ENCODE data around the gene SLC34A1. TPM values are rescaled to one million over a fixed set of nuclear protein-coding genes. Genes with fewer than 3 reads are reported as not detected.
A peak's percentile ranks its signal among the peaks of the same experiment; 100 is the strongest.
"Not testable (repeated sequence)": the region's sequence is repeated elsewhere in the genome, so short reads cannot be mapped to it uniquely, and the experiment has no call there.

Gene SLC34A1
- polyA plus RNA-seq, 3 donors = not detected

DNA sequence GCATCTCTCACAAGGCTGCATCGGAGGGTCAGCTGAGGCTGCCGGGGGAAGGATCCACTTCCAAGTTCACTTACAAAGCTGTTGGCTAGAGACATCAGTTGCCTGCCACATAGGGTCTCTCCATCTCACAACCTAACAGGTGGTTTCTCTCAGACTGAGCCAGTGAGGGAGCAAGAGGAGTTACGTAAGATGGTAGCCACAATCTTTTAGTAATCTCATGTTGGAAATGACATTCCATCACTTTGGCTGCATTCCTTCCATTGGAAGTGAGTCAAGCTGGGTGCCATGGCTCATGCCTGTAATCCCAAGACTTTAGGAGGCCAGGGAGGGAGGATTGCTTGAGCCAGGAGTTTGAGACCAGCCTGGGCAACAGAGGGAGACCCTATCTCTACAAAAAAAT, 34.8 kb downstream of the SLC34A1 start:
- TF ChIP-seq, protein P1, sequence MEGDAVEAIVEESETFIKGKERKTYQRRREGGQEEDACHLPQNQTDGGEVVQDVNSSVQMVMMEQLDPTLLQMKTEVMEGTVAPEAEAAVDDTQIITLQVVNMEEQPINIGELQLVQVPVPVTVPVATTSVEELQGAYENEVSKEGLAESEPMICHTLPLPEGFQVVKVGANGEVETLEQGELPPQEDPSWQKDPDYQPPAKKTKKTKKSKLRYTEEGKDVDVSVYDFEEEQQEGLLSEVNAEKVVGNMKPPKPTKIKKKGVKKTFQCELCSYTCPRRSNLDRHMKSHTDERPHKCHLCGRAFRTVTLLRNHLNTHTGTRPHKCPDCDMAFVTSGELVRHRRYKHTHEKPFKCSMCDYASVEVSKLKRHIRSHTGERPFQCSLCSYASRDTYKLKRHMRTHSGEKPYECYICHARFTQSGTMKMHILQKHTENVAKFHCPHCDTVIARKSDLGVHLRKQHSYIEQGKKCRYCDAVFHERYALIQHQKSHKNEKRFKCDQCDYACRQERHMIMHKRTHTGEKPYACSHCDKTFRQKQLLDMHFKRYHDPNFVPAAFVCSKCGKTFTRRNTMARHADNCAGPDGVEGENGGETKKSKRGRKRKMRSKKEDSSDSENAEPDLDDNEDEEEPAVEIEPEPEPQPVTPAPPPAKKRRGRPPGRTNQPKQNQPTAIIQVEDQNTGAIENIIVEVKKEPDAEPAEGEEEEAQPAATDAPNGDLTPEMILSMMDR (IDR thresholded peaks at IDR 0.05) = no peak
- Mint-ChIP-seq H3K27me3 (ENCODE audit: low read depth in 3 of 3) (no peaks in the 10 kb centered on the region), H3K4me3 (no peak overlapping the region), H3K27ac (peak overlapping the region; percentile 63 to 95 (median 90)), H3K36me3 (no peaks in the 10 kb centered on the region), H3K9me3 (peaks cover 0 to 4% (median 0%) of the 10 kb centered on the region in 7 donors), H3K4me1 (peaks cover 55% of the 10 kb centered on the region)
- peak overlapping the region; percentile 68 to 72 for H3K27ac ChIP-seq (ENCODE audit: low read depth in 1 of 2, low read length in 2 of 2)
- no peak overlapping the region for H2AFZ ChIP-seq (ENCODE audit: insufficient read depth, low read depth, low read length, poor library complexity, severe bottlenecking)
- 83% methylated on average over 1 of the region's 3 CpGs for WGBS (ENCODE audit: insufficient coverage)
- no peak overlapping the region for H3K4me2 ChIP-seq (replicated peaks; ENCODE audit: extremely low read depth, low read length, poor library complexity, severe bottlenecking)
- DNase-seq = peak in 1 of 3 donors; percentile 37
- intact Hi-C loops (cut with micrococcal nuclease) = loop anchor here in 1 of 2 donors (2.0 kb wide), 1 partner anchor 14 kb away; no protein-coding TSS in a partner anchor
- H3K9ac ChIP-seq (ENCODE audit: insufficient read depth, low read length, poor library complexity, severe bottlenecking) = no peak overlapping the region
- H3K36me3 ChIP-seq (replicated peaks in 1 of 2; ENCODE audit: control insufficient read depth in 1 of 2, insufficient read depth in 2 of 2, low read length in 2 of 2) = no peaks in the 10 kb centered on the region
- H3K4me3 ChIP-seq (replicated peaks in 1 of 3; ENCODE audit: low read depth in 2 of 3, low read length in 3 of 3) = no peak overlapping the region
- H3K27me3 ChIP-seq (ENCODE audit: control insufficient read depth in 2 of 2, insufficient read depth in 2 of 2, low read length in 2 of 2) = no peaks in the 10 kb centered on the region
- no peaks in the 10 kb centered on the region for H3K79me2 ChIP-seq (ENCODE audit: insufficient read depth, low read length)
- no peaks in the 10 kb centered on the region for H3K9me3 ChIP-seq (replicated peaks in 1 of 2; ENCODE audit: control insufficient read depth in 1 of 2, insufficient read depth in 1 of 2, low read length in 2 of 2)
- no peaks in the 10 kb centered on the region for H4K20me1 ChIP-seq (ENCODE audit: insufficient read depth, low read length)
- H3K4me1 ChIP-seq (ENCODE audit: control insufficient read depth in 1 of 2, insufficient read depth in 2 of 2, low read length in 2 of 2) = peaks cover 42 to 54% of the 10 kb centered on the region in 2 donors

DNA sequence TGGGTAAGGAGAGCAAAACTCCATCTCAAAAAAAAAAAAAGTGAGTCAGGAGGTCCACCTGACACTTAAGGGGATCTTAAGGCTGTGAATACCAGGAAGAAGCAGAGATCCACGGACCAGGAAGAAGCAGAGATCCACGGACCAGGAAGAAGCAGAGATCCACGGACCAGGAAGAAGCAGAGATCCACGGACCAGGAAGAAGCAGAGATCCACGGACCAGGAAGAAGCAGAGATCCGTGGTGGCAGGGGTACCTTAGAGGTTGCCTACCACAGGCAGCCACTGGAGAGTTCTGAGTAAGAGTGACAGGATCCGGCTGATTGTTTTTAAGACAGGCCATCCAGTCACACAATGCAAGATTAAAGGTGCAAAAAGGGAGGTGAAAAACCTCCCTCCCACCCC, 36.2 kb downstream of the SLC34A1 start:
- H3K27me3 ChIP-seq (ENCODE audit: control insufficient read depth in 2 of 2, insufficient read depth in 2 of 2, low read length in 2 of 2); H3K9me3 Mint-ChIP-seq; H3K79me2 ChIP-seq (ENCODE audit: insufficient read depth, low read length); H3K4me3 ChIP-seq (replicated peaks in 1 of 3; ENCODE audit: low read depth in 2 of 3, low read length in 3 of 3); H3K9me3 ChIP-seq (replicated peaks in 1 of 2; ENCODE audit: control insufficient read depth in 1 of 2, insufficient read depth in 1 of 2, low read length in 2 of 2); DNase-seq; H3K27me3 Mint-ChIP-seq (ENCODE audit: low read depth in 3 of 3); H3K36me3 ChIP-seq (replicated peaks in 1 of 2; ENCODE audit: control insufficient read depth in 1 of 2, insufficient read depth in 2 of 2, low read length in 2 of 2); H3K9ac ChIP-seq (ENCODE audit: insufficient read depth, low read length, poor library complexity, severe bottlenecking); H2AFZ ChIP-seq (ENCODE audit: insufficient read depth, low read depth, low read length, poor library complexity, severe bottlenecking); H3K36me3 Mint-ChIP-seq; intact Hi-C loops (cut with micrococcal nuclease); H3K4me3 Mint-ChIP-seq; H4K20me1 ChIP-seq (ENCODE audit: insufficient read depth, low read length); H3K4me2 ChIP-seq (replicated peaks; ENCODE audit: extremely low read depth, low read length, poor library complexity, severe bottlenecking): not testable (repeated sequence)
- Mint-ChIP-seq H3K4me1 (peaks cover 55% of the 10 kb centered on the region), H3K27ac (peak overlapping the region in 5 of 7 donors; percentile 80 to 92 (median 86))
- peaks cover 41 to 55% of the 10 kb centered on the region in 2 donors for H3K4me1 ChIP-seq (ENCODE audit: control insufficient read depth in 1 of 2, insufficient read depth in 2 of 2, low read length in 2 of 2)
- H3K27ac ChIP-seq (ENCODE audit: low read depth in 1 of 2, low read length in 2 of 2) = peak overlapping the region in 1 of 2 donors; percentile 68
- 100% methylated on average over 2 of the region's 7 CpGs for WGBS (ENCODE audit: insufficient coverage)

All from CD14-positive monocyte (primary cell).